ENCODE data around the gene TXLNB. TPM values are rescaled to one million over a fixed set of nuclear protein-coding genes. Genes with fewer than 3 reads are reported as not detected.

The TXLNB gene
- 0.18 and 0.28 TPM in 2 replicates for total RNA-seq
- 0.03 and 0.04 TPM in 2 replicates for polyA plus RNA-seq
- polyA plus RNA-seq (2011; cell fraction: cytosol; rRNA removed) = 0.04 and 0.06 TPM in 2 replicates
- polyA plus RNA-seq (2011; cell fraction: nucleus; rRNA removed) = 0.14 and 0.16 TPM in 2 replicates
- 0.10 and 0.17 TPM in 2 replicates for polyA plus RNA-seq (2012)
- 0.06 TPM in 1 of 2 replicates, not detected in the other for polyA minus RNA-seq
- polyA minus RNA-seq (2011; cell fraction: cytosol; rRNA and poly(A)+ RNA removed) = not detected
- polyA minus RNA-seq (2011; cell fraction: nucleus; rRNA and poly(A)+ RNA removed) = 0.10 and 0.14 TPM in 2 replicates
- Bru-seq, nascent RNA = percentile 17 among the genes with signal in this experiment
- percentile 23 among the genes with signal in this experiment for BruChase-seq, experiment 1, labeled RNA remaining after a 6-hour chase
- percentile 16 among the genes with signal in this experiment for BruChase-seq, experiment 2, labeled RNA remaining after a 2-hour chase
- long read RNA-seq = 0 reads

GRCh38 chr6:139291813-139292619, at the start of gene TXLNB:
Gene TXLNB (minus strand): TSS chr6:139291998. CDS start chr6:139288899, 3,099 bp downstream.
- FAIRE-seq (no peak), DNase-seq (ENCODE audit: low read depth, low spot score) (peak; percentile 65)
- dilution Hi-C loops (cut with MboI; ENCODE audit: extremely low pct_ligation_motif_present, low sequenced_read_pairs) (no loop called here), intact Hi-C loops (cut with micrococcal nuclease) (no loop called here)
- H3K9me3 ChIP-seq (replicated peaks; ENCODE audit: control insufficient read depth, insufficient read depth, low read length) = no peaks in the 10 kb centered on the region
- no peaks in the 10 kb centered on the region for H3K9me1 ChIP-seq (replicated peaks; ENCODE audit: control insufficient read depth, extremely low read depth, insufficient read depth, low read length)
- no peaks in the 10 kb centered on the region for H3K79me2 ChIP-seq (ENCODE audit: control insufficient read depth, insufficient read depth, low read length)
- BruUV-seq (replicated peaks) = no TSS peak
- peaks cover 15% of the 10 kb centered on the region for H3K4me1 ChIP-seq (ENCODE audit: control insufficient read depth, extremely low read depth, insufficient read depth, low read length)
- H3K27me3 ChIP-seq (ENCODE audit: control insufficient read depth in 2 of 2, insufficient read depth in 2 of 2, low read length in 2 of 2) = no peaks in the 10 kb centered on the region
- ChIA-PET POLR2A (no interaction called here), CTCF (interaction anchor here (0.6 to 2.2 kb wide), 7 partner anchors 10 to 73 kb away, joined by 3 to 9 read pairs (median 4); no protein-coding TSS in a partner anchor)
- H3K27ac ChIP-seq (ENCODE audit: insufficient read depth, low read depth, low read length) = peak within 1 kb of the TSS; percentile 9
- peak within 1 kb of the TSS; percentile 18 for H3K4me2 ChIP-seq (ENCODE audit: insufficient read depth, low read length)
- no peak within 1 kb of the TSS for H3K4me3 ChIP-seq (replicated peaks in 1 of 3; ENCODE audit: insufficient read depth in 1 of 3, low read depth in 1 of 3, low read length in 3 of 3)
- H4K20me1 ChIP-seq (replicated peaks; ENCODE audit: control insufficient read depth, extremely low read depth, insufficient read depth, low read length) = no peaks in the 10 kb centered on the region
- no peaks in the 10 kb centered on the region for H3K36me3 ChIP-seq (ENCODE audit: control insufficient read depth in 2 of 2, extremely low read depth in 1 of 2, insufficient read depth in 2 of 2, low read length in 2 of 2)
- TF ChIP-seq EZH2 (IDR thresholded peaks at IDR 0.05; ENCODE audit: borderline replicate concordance, low read depth, low read length, severe bottlenecking) = no peak
- no peak for TF ChIP-seq POLR2A (IDR thresholded peaks at IDR 0.05; ENCODE audit: low read depth, low read length)
- TF ChIP-seq GATA2 (IDR thresholded peaks at IDR 0.05; ENCODE audit: insufficient read depth, insufficient read length, low read depth, low read length) = no peak
- TF ChIP-seq JUN (IDR thresholded peaks at IDR 0.05; ENCODE audit: borderline replicate concordance, insufficient read depth, insufficient read length, low read depth) = no peak
- no peak for TF ChIP-seq MAX (IDR thresholded peaks at IDR 0.05; ENCODE audit: insufficient read depth, insufficient read length)
- no peak for TF ChIP-seq POLR2AphosphoS5 (IDR thresholded peaks at IDR 0.05; ENCODE audit: insufficient read depth, low read depth, low read length)
- TF ChIP-seq FOS (IDR thresholded peaks at IDR 0.05; ENCODE audit: borderline replicate concordance, insufficient read depth, low read length) = no peak
- TF ChIP-seq MYC (IDR thresholded peaks at IDR 0.05; ENCODE audit: low read depth, low read length) = no peak
- peak within 1 kb of the TSS; percentile 7 for H2AFZ ChIP-seq (ENCODE audit: low read depth, low read length)
- H3K9ac ChIP-seq (replicated peaks; ENCODE audit: extremely low read depth, insufficient read depth, low read length) = no peak within 1 kb of the TSS

Measured in endothelial cell of umbilical vein (primary cell).